HG03159 (cell line): ENCODE measurements around the gene FFAR2.
"Not testable (repeated sequence)": the region's sequence is repeated elsewhere in the genome, so short reads cannot be mapped to it uniquely, and the experiment has no call there.

Experiments used
- ATAC-seq: cut with Tn5 transposase; IDR thresholded peaks from one replicate; pipeline ENCODE4 v1.9.1; 2021; ENCODE audit warnings: mild to moderate bottlenecking, moderate library complexity; ENCODE audit not compliant: unreplicated experiment

FFAR2 gene

DNA sequence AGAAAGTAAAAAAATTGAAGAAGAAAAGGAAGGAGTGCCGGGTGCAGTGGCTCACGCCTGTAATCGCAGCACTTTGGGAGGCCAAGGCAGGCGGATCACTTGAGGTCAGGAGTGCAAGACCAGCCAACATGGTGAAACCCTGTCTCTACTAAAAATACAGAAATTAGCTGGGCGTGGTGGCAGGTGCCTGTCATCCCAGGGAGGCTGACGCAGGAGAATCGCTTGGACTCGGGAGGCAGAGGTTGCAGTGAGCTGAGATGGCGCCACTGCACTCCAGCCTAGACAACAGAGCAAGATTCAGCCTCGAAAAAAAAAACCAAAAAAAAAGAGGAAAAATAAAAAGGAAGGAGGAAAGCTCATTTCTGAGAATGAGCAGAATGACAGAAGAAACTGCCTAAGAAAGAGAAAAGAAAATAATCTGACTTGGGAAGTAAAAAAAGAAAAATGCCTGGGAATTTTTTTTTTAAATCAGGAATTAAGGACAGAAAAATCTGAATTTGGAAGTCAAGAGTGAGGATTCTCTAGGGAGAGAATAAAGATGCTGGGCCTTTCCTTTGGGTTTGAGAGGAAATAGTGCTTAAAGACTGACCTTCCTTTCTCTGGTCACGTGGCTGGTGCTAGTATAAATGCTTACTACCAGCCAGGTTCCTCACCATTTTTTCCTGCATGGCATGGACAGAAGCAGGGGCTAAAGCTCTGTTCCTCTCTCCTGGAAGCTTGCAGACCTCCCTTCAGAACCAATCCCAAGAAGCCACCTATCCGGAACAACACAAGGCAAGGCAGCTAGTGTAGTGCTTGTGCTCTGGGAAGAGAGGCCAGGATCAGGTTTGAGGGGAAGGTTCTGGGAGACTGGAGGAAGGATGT lies at the start of gene FFAR2:
Gene FFAR2, plus strand, starts transcription at position 652 of the 864 bp plus-strand sequence. CDS start 1,458 bp downstream, outside the sequence.
- no peak for ATAC-seq

DNA sequence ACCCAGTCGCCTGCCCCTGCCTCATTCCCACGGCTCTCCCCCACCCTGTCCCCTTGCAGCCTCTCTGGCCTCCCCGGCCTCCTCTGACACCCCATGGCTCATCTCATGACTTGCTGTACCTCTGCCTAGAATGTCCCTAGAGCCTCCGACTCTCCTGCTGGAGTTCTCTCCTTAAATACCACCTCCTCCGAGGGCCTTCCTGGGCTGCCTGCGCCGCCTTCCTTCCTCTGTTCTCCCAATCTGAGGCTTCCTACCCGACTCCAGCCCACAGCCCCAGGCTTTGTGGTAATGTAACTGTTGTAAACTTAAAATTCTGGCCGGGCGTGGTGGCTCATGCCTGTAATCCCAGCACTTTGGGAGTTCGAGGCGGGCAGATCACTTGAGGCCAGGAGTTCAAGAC lies 49.5 kb upstream of the FFAR2 start:
- no peak for ATAC-seq

DNA sequence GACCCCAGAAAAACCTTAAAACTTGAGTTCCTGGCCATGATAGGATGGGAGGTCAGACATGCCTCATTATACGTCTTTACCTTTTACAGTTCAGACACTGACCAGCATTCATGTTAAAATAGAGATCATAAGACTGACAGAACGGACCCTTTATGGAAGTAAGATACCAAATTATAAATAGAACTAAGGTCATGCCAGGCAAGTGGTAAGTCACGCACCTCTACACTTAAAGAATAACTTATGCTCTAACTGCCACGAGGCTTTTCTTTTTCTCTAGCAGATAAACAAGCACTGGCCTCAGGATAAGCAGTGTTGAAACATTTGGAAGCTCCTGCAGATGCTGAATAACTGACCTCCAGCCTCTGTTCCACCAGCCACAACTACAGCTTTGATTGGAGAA lies 48.8 kb upstream of the FFAR2 start:
- no peak for ATAC-seq

DNA sequence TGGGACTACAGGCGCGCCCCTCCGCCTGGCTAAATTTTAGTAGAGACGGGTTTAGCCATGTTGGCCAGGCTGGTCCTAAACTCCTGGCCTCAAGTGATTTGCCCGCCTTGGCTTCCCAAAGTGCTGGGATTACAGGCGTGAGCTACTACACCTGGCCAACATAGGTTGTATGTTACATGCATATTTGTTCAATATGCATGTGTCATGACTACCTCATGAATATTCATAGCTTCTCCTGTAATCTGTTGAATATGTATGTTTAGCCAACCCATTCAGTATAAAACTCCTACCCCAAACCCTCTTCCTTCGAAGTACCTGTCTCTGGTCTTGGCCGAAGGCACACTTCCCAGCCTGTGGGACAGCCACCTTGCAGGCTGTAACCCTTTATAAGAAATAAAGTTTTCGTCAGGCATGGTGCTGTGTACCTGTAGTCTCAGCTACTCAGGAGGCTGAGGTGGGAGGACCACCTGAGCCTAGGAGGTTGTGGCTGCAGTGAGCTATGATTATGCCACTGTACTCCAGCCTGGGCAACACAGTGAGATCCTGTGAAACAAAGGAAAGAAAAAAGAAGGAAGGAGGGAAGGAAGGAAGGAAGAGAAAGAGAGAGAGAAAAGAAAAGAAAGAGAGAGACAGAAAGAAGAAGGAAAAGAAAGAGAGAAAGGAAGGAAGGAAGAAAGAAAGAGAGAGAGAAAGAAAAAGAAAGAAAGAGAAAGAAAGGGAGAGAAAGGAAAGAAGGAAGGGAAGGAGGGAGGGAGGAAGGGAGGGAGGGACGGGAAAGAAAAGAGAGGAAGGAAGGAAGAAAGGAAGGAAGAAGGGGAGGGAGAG lies 47.9 kb upstream of the FFAR2 start:
- ATAC-seq, result no peak

DNA sequence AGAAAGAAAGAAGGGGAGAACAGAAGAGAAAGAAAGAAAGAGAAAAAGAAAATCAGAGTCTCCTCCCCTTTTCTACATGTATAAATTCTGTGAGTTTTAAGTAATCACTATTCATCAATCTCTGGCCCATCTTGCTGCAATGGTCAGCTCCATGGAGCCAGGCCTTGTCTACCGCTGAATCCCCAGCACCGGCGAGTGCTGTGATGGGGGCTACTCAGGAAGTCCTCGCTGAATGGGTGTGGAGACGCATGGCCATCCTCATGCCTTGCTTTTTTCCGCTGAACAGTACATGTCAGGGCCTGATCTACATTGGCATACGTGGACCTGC lies 47.3 kb upstream of the FFAR2 start:
- no peak for ATAC-seq

DNA sequence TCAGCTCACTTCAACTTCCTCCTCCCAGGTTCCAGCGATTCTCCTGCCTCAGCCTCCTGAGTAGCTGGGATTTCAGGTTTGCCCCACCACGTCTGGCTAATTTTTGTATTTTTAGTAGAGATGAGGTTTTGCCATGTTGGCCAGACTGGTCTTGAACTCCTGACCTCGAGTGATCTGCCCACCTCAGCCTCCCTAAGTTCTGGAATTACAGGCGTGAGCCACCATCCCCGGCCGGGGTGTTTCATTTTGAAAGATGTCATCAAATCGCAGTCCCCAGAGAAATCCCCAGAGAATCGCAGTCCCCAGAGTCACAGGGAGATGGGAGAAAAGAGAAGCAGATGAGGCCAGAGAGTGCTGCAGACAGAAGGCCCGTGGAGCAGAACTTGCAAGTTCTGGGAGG lies 46.6 kb upstream of the FFAR2 start:
- ATAC-seq, result not testable (repeated sequence)

DNA sequence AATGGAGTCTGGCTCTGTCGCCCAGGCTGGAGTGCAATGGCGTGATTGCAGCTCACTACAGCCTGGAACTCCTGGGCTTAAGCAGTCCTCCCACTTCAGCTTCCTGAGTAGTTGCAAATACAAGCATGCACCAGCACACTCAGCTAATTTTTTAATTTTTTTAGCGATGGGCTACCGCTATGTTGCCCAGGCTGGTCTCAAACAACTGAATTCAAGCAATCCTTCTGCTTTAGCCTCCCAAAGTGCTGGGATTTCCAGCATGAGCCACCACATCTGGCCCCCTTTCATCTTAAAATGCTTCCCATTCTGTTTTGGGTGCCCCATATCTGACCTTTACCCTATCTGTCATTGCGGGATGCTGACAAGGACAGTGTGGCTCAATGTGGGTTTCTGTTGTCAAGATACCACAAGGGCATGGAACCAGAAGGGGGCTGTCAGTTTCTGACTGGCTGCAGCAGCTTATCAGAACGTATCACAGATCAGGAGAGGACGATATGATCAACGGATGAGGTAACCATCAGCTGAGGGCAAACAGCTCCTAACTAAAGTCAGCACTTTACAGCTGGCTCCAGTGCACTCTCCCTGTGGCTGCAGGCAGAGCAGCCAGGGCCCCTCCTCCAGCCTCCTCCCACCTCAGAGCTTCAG lies 44.8 kb upstream of the FFAR2 start:
- ATAC-seq, result no peak

DNA sequence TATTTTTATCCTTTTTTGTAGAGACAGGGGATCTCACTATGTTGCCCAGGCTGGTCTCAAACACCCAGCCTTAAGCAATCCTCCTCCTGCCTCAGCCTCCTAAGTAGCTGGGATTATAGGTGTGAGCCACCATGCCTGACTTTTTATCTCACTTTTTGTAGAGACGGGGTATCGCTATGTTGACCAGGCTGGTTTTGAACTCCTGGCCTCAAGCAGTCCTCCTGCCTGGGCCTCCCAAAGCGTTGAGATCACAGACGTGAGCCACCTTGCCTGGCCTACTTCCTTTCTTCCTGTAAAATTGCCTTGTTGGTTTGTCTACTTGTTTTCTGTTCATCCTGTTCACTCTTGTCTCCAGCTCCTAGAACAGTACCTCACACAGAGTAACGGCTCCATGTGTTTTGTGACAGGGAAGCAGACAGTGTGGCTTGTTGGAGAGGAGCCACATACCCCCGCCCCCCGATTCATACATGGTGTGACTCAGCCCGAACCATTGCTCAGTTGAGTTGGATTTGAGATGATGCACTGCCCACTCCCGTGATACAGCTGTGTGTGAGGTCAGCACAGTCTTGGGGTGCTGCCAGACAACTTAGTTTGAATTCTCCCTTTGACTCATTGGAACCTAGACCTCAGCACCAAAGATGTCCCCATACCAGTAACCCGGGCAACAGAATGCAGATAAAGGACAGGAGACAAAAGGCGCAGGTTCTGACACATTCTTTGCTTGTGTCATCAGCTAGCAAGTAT lies 43.0 kb upstream of the FFAR2 start:
- ATAC-seq, result peak; percentile 61

DNA sequence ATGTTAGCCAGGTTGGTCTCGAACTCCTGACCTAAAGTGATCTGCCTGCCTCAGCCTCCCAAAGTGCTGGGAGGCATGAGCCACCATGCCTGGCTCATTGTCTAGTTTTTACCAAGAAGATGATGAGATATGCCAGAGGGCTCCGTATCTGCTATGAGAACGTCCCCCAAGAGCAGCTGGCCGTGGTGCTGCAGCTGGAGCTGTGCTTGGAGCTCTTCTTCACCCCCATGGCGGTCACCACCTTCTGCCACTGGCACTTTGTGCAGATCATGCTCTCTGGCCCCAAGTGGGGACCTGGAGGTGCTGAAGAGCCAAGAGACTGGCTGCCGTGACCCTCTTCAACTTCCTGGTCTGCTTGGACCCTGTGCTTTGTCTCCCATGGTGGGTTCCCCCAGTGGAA lies 40.4 kb upstream of the FFAR2 start:
- ATAC-seq, result no peak

DNA sequence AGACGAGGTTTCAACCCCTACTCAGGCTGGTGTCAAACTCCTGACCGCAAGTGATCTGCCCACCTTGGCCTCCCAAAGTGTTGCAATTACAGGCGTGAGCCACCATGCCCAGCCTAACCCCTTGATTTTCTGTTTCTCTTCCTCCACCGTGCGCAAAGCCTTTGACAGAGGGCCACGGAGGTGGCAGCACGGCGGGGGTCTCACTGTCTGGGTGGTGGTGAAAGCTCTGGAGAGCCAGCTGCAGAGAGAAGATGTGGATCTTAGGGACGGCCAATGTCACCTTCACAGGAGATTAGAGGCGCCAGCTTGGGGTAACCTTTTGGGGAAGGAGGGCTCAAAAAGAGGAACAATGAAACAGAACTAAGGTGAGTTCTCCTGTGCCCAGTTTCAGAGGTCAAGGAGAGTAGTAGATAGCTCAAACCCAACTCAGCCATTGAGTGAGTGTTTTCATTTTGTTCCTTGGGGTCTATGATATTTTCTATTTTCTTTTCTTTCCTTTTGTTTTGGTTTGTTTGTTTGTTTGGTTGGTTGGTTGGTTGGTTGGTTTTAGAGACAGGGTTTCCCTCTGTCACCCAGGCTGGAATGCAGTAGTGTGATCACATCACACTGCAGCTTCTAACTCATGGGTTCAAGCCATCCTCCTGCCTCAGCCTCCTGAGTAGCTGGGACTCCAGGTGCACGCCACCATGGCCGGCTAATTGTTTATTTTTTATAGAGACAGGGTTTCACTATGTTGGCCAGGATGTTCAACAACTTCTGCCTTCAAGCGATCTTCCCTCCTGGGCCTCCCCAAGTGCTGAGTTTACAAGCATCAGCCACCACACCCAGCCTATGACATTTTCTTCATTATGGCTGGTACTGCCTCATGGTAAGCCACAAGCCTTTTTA lies 39.5 kb upstream of the FFAR2 start:
- ATAC-seq, result peak; percentile 76

DNA sequence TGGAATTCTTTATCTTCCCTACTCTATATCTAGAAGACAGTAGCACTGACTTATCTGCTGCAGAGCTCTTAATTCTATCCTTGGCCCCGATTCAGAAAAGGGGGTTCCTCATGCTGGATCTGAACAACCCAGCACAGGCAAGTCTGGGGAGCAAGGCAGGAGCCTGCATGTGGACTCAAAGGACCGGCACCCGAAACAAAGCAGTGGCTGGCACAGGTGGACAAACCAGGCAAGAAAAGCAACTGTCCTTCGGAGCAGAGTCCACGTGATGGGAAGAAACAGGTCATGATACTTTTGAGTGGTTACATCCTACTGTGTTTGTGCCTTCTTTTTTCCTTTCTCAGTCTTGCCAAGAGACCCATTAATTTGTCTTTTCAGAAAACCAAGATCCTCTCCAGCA lies 38.9 kb upstream of the FFAR2 start:
- ATAC-seq, result no peak

DNA sequence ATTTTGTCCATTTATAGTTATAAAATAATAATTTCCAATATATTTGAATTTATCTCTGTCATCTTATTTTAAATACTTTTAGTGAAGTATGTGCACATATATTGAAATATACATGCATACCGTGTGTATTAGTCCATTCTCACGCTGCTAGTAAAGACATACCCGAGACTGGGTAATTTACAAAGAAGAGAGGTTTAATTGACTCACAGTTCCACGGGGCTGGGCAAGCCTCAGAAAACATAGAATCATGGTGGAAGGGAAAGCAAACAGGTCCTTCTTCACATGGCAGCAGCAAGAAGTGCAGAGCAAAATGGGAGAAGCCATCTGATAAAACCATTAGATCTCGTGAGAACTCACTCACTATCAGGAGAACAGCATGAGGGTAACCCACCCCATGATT lies 37.6 kb upstream of the FFAR2 start:
- ATAC-seq, result no peak

DNA sequence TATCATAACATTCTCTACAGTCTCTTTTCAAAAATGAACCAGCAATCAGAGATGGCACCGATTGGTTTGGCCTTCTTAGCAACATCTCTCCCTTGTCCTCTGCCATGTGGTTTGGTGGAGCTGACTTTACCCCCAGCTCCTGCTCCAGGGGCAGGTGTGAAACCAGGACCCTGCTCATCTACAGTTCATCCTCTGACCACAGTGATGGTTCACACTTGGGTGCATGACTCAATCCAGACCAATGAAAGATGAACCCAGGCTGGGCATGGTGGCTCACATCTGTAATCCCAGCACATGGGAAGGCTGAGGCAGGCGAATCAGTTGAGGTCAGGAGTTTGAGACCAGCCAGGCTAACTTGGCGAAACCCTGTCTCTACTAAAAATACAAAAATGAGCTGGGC lies 33.6 kb upstream of the FFAR2 start:
- ATAC-seq, result no peak

DNA sequence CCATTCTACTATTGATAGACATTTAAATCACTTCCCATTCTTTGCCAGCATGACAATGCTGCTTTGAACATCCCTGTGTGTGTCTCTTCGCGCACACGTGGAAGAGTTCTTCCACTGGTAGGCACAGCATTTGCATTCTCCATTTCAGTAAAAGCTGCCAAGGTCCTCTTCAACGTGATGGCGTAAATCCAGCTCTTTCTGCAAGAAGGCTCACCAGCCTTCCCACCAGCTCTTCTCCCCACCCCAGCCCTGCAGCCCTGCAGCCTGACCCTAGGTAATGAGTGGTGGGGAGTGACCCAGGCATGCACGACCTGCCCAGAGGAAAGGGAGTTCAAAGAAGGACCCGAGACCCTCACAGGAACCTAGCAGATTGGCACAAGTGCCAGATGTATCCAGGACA lies 31.7 kb upstream of the FFAR2 start:
- ATAC-seq, result no peak

DNA sequence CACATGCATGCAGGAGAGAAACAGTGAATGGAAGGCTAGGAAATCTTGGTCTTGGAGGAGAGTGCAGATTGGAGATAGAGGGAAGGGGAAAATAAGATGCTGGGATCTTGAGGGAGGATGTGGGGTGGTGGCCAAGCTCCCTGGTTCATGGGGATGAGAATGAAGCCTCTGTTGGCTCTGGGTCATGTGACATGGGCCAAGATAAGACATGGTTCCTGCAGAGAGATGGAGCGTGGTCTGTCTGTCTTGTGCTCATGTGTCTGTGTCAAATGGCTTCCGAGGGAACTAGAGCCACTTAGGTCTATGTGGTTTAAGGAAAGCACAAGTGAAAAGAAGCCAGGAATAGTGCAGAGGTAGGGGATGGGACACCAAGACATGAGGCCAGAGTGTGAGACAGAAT lies 30.8 kb upstream of the FFAR2 start:
- ATAC-seq, result no peak

DNA sequence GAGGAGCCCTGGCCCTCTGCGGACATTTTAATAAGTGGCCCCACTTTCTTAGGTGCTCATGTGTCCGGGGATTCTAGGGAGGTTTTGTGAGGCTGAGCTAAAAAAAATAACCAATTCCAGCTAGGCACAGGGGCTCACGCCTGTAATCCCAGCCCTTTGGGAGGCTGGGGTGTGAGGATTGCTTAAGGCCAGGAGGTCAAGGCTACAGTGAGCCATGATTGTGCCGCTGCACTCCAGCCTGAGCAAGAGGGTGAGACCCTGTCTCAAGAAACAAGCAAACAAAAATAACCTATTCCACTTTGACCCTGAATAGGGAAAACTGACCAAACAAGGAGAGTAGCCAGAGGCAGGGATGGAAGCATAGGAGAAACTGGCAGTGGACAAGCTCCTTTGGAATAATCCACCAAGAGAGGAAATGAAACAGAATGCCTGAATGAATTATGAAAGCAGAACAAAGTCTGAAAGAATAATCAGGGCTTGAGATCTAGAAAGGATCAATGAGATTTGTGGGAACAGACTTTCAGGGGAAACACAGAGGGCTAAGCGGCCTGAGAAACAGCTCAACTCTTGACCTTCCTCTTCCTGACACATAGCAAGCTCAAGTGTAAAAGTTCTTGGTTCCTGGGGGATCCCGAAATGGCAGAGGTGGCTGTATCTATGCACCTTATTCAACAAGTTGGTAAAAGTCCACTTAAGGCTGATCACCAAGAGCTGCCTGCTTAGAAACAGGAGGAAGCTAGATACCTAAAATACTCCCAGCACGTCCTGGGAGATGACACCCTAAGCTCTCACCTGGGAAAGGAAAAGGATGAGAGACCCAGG lies 30.1 kb upstream of the FFAR2 start:
- ATAC-seq, result no peak

DNA sequence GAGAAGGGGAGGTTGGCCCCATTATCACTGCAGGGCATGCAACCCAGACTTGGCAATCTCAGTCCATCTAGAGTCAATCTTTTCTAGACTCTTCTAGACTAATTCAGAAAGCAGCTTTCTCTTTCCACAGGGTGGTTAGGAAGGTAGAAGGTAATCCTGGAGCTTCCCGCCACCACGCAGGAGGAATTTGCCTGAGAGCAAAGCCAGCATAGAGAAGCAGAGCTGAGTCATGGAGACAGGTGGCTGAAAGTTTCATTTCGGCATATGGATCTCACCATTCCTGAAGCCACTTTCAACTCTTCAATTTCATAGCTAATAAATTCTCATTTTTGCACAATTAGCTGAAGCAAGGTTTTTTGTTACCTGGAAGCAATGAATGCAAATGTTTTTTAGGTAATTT lies 29.0 kb upstream of the FFAR2 start:
- ATAC-seq, result no peak

DNA sequence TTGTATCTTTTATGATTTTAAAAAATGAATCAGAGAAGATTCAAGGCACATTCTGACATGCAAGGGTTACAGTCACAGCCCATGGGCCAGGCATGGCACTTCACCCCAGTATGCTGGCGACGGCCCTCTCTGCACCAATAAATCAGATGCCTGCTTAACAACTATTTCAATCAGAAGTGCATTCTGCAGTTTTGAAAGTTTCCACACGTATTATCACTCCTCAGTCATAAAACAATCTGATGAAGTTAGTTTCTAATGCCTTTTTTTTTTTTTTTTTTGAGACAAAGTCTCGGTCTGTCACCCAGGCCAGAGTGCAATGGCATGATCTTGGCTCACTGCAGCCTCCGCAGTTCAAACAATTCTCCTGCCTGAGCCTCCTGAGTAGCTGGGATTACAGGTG lies 28.3 kb upstream of the FFAR2 start:
- no peak for ATAC-seq

DNA sequence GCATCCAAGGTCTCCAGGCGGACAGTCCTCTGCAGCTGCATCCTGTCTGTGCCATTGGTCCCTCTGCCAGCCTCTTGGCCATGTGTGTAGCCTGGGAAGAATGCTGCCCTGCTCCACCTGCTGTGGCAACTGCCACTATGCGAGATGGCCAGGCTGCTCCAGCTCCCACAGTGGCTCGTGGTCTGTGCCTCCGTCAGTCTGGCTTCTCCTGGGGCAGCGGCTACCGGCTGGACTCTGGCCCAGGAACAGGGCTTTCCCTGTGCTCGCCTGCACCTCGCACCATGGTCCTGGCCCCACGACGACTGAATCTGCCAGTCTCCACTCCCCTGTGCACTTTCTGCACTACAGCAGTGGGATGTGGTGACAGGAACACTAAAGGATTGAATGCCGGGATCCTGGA lies 26.7 kb upstream of the FFAR2 start:
- ATAC-seq, result no peak
